Stimulated activated naive CD8-positive, alpha-beta T cell treated with anti-CD3 and anti-CD28 coated beads, Interleukin-15, Interleukin-2, amounts not matched to agents 100 ng/mL and 50 ng/mL, for 24 hours (primary cell): ENCODE data around the gene SLC25A38.
"Not testable (repeated sequence)": the region's sequence is repeated elsewhere in the genome, so short reads cannot be mapped to it uniquely, and the experiment has no call there.

Experiments used
- H3K27ac Mint-ChIP-seq: one replicate; pipeline ENCODE4 v1.8.0; 2021; ENCODE audit warnings: mild to moderate bottlenecking, mixed read lengths
- H3K27me3 Mint-ChIP-seq: one replicate; pipeline ENCODE4 v1.8.0; 2021; ENCODE audit warnings: mixed read lengths
- H3K36me3 Mint-ChIP-seq: one replicate; pipeline ENCODE4 v1.8.0; 2021; ENCODE audit warnings: low read depth, mixed read lengths
- H3K4me1 Mint-ChIP-seq: one replicate; pipeline ENCODE4 v1.8.0; 2021; ENCODE audit warnings: low read depth, mixed read lengths
- H3K4me3 Mint-ChIP-seq: one replicate; pipeline ENCODE4 v1.8.0; 2021; ENCODE audit warnings: mild to moderate bottlenecking, mixed read lengths
- H3K9me3 Mint-ChIP-seq: one replicate; pipeline ENCODE4 v1.8.0; 2021; ENCODE audit warnings: mixed read lengths

Gene SLC25A38

GRCh38 chr3:39358333-39358732 lies 24.8 kb upstream of the SLC25A38 start:
- H3K27ac Mint-ChIP-seq = no peak overlapping the region
- H3K27me3 Mint-ChIP-seq = no peaks in the 10 kb centered on the region
- H3K4me3 Mint-ChIP-seq = no peak overlapping the region
- H3K36me3 Mint-ChIP-seq = no peaks in the 10 kb centered on the region
- H3K4me1 Mint-ChIP-seq = peaks cover 43% of the 10 kb centered on the region
- peaks cover 4% of the 10 kb centered on the region for H3K9me3 Mint-ChIP-seq

- Mint-ChIP-seq H3K27ac (peak overlapping the region; percentile 81), H3K9me3 (peaks cover 4% of the 10 kb centered on the region), H3K4me3 (peak overlapping the region; percentile 69), H3K4me1 (peaks cover 43% of the 10 kb centered on the region), H3K27me3 (no peaks in the 10 kb centered on the region), H3K36me3 (no peaks in the 10 kb centered on the region)
Observed at GRCh38 chr3:39361252-39361927, 21.8 kb upstream of the SLC25A38 start.

- H3K27ac Mint-ChIP-seq = peak overlapping the region; percentile 80
Observed at GRCh38 chr3:39362192-39362591, 21.0 kb upstream of the SLC25A38 start.

GRCh38 chr3:39362812-39363211 lies 20.4 kb upstream of the SLC25A38 start:
- Mint-ChIP-seq H3K4me3 (no peak overlapping the region), H3K27me3 (no peaks in the 10 kb centered on the region), H3K27ac (peak overlapping the region; percentile 80), H3K9me3 (peaks cover 4% of the 10 kb centered on the region), H3K4me1 (peaks cover 37% of the 10 kb centered on the region), H3K36me3 (no peaks in the 10 kb centered on the region)

More at GRCh38 chr3:39362192-39362591, 21.0 kb upstream of the SLC25A38 start:
- H3K36me3 Mint-ChIP-seq = no peaks in the 10 kb centered on the region
- no peaks in the 10 kb centered on the region for H3K27me3 Mint-ChIP-seq
- H3K4me1 Mint-ChIP-seq = peaks cover 43% of the 10 kb centered on the region
- H3K9me3 Mint-ChIP-seq = peaks cover 4% of the 10 kb centered on the region
- no peak overlapping the region for H3K4me3 Mint-ChIP-seq

- not testable (repeated sequence) for H3K27me3 Mint-ChIP-seq, H3K4me1 Mint-ChIP-seq, H3K4me3 Mint-ChIP-seq, H3K36me3 Mint-ChIP-seq, H3K27ac Mint-ChIP-seq, H3K9me3 Mint-ChIP-seq
Observed at GRCh38 chr3:39370450-39370849, 12.7 kb upstream of the SLC25A38 start.

GRCh38 chr3:39372833-39373232 lies 10.3 kb upstream of the SLC25A38 start:
- H3K27ac Mint-ChIP-seq = no peak overlapping the region
- no peaks in the 10 kb centered on the region for H3K9me3 Mint-ChIP-seq
- H3K27me3 Mint-ChIP-seq = peaks cover 5% of the 10 kb centered on the region

GRCh38 chr3:39376959-39377634 lies 6.1 kb upstream of the SLC25A38 start:
- no peaks in the 10 kb centered on the region for H3K36me3 Mint-ChIP-seq
- H3K4me1 Mint-ChIP-seq = peaks cover 5% of the 10 kb centered on the region
- peaks cover 5% of the 10 kb centered on the region for H3K27me3 Mint-ChIP-seq
- H3K9me3 Mint-ChIP-seq = no peaks in the 10 kb centered on the region
- no peak overlapping the region for H3K4me3 Mint-ChIP-seq
- H3K27ac Mint-ChIP-seq = no peak overlapping the region

More at GRCh38 chr3:39372833-39373232, 10.3 kb upstream of the SLC25A38 start:
- Mint-ChIP-seq H3K36me3 (no peaks in the 10 kb centered on the region), H3K4me3 (no peak overlapping the region), H3K4me1 (no peaks in the 10 kb centered on the region)

- peak overlapping the region; percentile 9 for H3K27ac Mint-ChIP-seq
Observed at GRCh38 chr3:39378088-39378487, 5.1 kb upstream of the SLC25A38 start.

GRCh38 chr3:39378957-39379777 lies 4.0 kb upstream of the SLC25A38 start:
- no peaks in the 10 kb centered on the region for H3K9me3 Mint-ChIP-seq
- H3K4me1 Mint-ChIP-seq = peaks cover 14% of the 10 kb centered on the region
- H3K4me3 Mint-ChIP-seq = no peak overlapping the region
- no peak overlapping the region for H3K27ac Mint-ChIP-seq
- no peaks in the 10 kb centered on the region for H3K27me3 Mint-ChIP-seq
- no peaks in the 10 kb centered on the region for H3K36me3 Mint-ChIP-seq

More at GRCh38 chr3:39378088-39378487, 5.1 kb upstream of the SLC25A38 start:
- H3K36me3 Mint-ChIP-seq = no peaks in the 10 kb centered on the region
- no peaks in the 10 kb centered on the region for H3K9me3 Mint-ChIP-seq
- peaks cover under 1% of the 10 kb centered on the region for H3K27me3 Mint-ChIP-seq
- H3K4me3 Mint-ChIP-seq = no peak overlapping the region
- H3K4me1 Mint-ChIP-seq = peaks cover 14% of the 10 kb centered on the region

- Mint-ChIP-seq H3K27ac (no peak overlapping the region), H3K9me3 (no peaks in the 10 kb centered on the region), H3K4me1 (peaks cover 19% of the 10 kb centered on the region), H3K27me3 (no peaks in the 10 kb centered on the region), H3K36me3 (no peaks in the 10 kb centered on the region), H3K4me3 (no peak overlapping the region)
Observed at GRCh38 chr3:39379778-39380155, 3.4 kb upstream of the SLC25A38 start.

- Mint-ChIP-seq H3K4me1 (peaks cover 36% of the 10 kb centered on the region), H3K9me3 (no peaks in the 10 kb centered on the region), H3K27ac (no peak overlapping the region), H3K27me3 (no peaks in the 10 kb centered on the region), H3K4me3 (no peak overlapping the region), H3K36me3 (peaks cover 11% of the 10 kb centered on the region)
Observed at GRCh38 chr3:39381432-39381831, 1.7 kb upstream of the SLC25A38 start.

- Mint-ChIP-seq H3K27ac (peak overlapping the region; percentile 100), H3K4me1 (peaks cover 58% of the 10 kb centered on the region)
Observed at GRCh38 chr3:39383881-39384664, 903 bp downstream of the SLC25A38 start.

GRCh38 chr3:39384665-39385000 lies 1.5 kb downstream of the SLC25A38 start:
- Mint-ChIP-seq H3K27ac (peak overlapping the region; percentile 68), H3K4me3 (peak overlapping the region; percentile 99), H3K36me3 (peaks cover 25% of the 10 kb centered on the region), H3K27me3 (no peaks in the 10 kb centered on the region), H3K4me1 (peaks cover 63% of the 10 kb centered on the region), H3K9me3 (no peaks in the 10 kb centered on the region)

More at GRCh38 chr3:39383881-39384664, 903 bp downstream of the SLC25A38 start:
- Mint-ChIP-seq H3K4me3 (peak overlapping the region; percentile 99), H3K9me3 (no peaks in the 10 kb centered on the region), H3K27me3 (no peaks in the 10 kb centered on the region), H3K36me3 (peaks cover 20% of the 10 kb centered on the region)

GRCh38 chr3:39385456-39386090 lies 2.4 kb downstream of the SLC25A38 start:
- Mint-ChIP-seq H3K4me3 (peak overlapping the region; percentile 99), H3K27me3 (no peaks in the 10 kb centered on the region), H3K27ac (peak overlapping the region; percentile 88), H3K4me1 (peaks cover 65% of the 10 kb centered on the region), H3K9me3 (no peaks in the 10 kb centered on the region), H3K36me3 (peaks cover 31% of the 10 kb centered on the region)
